Epithelial cell of proximal tubule (primary cell): ENCODE data around the gene PNPLA6. TPM values are rescaled to one million over a fixed set of nuclear protein-coding genes. Genes with fewer than 3 reads are reported as not detected.

Experiments
- DNase-seq: peaks from one replicate; pipeline ENCODE4 v3.0.0-alpha.2; 2011; ENCODE audit warnings: low read depth
- H3K4me3 ChIP-seq: 2 replicates; pipeline ENCODE4 v1.5.1; 2011; ENCODE audit warnings: low read depth, mild to moderate bottlenecking, low read length
- total RNA-seq: library from RNA; depleted of rRNA; stranded (reverse); fragments of >200 nt; gene quantifications from 2 replicates; pipeline ENCODE4 v1.2.3, GENCODE V29; 2015
- TF ChIP-seq, protein P1 (sequence below): conservative IDR thresholded peaks from 2 replicates; pipeline ENCODE4 v1.5.1; 2012; ENCODE audit warnings: low read depth, mild to moderate bottlenecking, low read length

The PNPLA6 gene
- total RNA-seq, 1 donor from 2014 or later = 129 TPM

DNA sequence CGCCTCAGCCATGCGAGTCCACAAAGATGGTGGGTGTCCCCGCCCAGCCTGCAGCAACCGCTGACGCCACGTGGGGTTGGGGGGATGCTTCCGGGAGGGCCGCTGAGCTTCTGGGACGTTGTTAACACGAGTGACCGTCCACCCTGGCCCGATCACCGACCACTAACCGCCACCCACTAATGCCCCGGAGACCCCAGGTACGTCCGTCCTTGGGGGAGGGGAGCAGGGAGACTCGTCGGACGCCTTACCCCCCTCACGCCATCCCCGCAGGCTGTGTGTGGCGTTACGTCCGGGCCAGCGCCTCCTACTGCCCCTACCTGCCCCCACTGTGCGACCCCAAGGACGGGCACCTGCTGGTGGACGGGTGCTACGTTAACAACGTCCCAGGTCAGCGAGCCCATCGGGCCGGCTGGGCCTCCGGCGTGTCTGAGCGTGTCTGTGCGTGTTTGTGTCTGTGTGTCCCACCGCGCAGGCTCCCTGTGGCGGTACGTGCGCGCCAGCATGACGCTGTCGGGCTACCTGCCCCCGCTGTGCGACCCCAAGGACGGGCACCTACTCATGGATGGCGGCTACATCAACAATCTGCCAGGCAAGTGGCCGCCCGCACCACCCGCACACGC is 21.3 kb downstream of the PNPLA6 start:
- no peak for DNase-seq
- H3K4me3 ChIP-seq = no peak overlapping the region
- TF ChIP-seq, protein P1, sequence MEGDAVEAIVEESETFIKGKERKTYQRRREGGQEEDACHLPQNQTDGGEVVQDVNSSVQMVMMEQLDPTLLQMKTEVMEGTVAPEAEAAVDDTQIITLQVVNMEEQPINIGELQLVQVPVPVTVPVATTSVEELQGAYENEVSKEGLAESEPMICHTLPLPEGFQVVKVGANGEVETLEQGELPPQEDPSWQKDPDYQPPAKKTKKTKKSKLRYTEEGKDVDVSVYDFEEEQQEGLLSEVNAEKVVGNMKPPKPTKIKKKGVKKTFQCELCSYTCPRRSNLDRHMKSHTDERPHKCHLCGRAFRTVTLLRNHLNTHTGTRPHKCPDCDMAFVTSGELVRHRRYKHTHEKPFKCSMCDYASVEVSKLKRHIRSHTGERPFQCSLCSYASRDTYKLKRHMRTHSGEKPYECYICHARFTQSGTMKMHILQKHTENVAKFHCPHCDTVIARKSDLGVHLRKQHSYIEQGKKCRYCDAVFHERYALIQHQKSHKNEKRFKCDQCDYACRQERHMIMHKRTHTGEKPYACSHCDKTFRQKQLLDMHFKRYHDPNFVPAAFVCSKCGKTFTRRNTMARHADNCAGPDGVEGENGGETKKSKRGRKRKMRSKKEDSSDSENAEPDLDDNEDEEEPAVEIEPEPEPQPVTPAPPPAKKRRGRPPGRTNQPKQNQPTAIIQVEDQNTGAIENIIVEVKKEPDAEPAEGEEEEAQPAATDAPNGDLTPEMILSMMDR = no peak

DNA sequence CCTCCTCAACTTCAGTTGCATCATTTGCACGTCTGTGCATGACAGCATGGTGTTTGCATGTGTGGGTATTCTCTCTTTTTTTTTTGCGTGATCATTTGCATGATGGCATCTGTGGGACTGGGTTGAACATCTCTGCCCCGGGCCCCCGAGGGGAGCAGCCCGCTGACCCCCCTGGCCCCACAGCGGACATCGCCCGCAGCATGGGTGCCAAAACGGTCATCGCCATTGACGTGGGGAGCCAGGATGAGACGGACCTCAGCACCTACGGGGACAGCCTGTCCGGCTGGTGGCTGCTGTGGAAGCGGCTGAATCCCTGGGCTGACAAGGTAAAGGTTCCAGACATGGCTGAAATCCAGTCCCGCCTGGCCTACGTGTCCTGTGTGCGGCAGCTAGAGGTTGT is 23.1 kb downstream of the PNPLA6 start:
- TF ChIP-seq, protein P1 = no peak
- DNase-seq = no peak
- no peak overlapping the region for H3K4me3 ChIP-seq

DNA sequence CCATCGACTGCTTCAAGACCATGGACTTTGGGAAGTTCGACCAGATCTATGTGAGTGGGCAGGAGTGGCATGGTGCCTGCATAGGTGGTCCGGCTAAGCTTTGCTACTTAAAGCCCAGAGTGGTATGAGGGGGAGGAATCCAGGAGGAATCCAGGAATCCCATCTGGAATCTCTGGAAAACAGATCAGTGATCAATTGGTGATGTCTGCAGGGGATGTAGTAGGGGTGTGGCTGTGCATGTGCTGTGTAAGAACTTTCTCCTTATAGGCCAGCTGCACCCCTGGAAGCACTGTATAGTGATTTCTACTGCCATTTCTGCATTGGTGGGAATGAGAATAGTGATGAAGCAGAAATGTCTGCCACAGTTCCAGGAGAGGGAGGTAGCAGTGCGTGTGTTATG is 23.6 kb downstream of the PNPLA6 start:
- DNase-seq = no peak
- TF ChIP-seq, protein P1 = no peak
- H3K4me3 ChIP-seq = no peak overlapping the region

DNA sequence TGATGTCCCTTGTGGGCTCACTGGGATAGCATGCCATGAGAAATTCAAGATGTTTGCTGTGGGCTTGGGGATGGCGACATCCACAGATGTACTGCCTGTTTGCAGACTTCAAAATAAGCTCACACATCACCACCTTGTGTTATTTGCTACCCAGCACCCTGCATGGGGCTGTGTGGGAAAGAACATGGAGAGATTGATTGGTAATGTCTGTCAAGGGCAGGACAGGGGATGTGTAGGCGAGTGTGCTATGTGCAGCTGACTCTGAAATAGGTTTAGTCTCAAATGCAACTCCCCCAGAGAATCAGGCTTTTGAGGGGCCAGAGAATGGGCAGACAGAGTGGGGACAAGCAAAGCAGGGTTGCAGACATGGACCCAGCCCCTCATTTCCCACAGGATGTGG is 24.7 kb downstream of the PNPLA6 start:
- no peak for DNase-seq
- H3K4me3 ChIP-seq = no peak overlapping the region
- TF ChIP-seq, protein P1 = no peak

DNA sequence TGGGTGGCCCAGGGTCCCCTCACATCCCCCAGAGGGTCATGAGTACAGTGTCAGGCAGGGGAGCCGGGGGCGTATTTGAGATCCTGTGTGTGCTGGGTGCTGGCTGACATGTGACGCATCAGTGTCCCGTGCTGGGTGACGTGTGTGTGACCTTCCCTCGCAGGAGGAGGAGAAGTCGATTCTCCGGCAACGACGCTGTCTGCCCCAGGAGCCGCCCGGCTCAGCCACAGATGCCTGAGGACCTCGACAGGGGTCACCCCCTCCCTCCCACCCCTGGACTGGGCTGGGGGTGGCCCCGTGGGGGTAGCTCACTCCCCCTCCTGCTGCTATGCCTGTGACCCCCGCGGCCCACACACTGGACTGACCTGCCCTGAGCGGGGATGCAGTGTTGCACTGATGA is 25.8 kb downstream of the PNPLA6 start:
- no peak for DNase-seq
- TF ChIP-seq, protein P1 = no peak
- H3K4me3 ChIP-seq = no peak overlapping the region

DNA sequence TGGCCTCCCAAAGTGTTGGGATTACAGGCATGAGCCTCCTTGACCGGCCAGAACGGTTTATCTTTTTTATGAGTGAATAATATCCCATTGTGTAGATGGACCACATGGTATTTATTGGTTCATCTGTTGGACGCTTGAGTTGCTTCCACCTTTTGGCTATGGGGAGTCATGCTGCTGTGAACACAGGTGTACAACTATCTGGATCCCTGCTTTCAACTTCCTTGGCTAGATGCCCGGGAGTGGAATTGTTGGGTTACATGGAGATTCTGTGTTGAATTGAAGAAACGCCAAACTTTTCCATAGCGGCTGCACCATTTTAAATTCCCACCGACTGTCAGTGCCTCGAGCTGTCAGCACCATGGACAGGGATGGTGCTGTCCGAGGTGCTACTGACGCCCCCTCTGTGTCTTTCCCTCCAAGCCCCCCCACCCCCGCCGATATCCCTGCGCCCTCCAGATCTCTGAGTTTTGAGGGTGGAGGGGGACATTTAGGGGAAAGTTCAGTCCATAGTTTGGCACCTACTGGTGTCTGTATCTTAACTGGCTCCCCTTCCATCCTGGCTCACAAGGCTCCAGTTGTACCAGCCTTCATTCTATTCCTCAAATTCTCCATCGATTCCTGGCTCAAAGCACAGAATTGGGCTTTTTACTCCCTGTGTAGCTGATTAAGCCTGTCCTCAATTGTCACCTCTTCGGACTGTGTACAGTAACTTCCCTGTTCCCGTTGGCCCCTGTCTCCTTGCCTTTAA is 27.3 kb downstream of the PNPLA6 start:
- TF ChIP-seq, protein P1 = no peak
- no peak for DNase-seq
- H3K4me3 ChIP-seq = no peak overlapping the region

DNA sequence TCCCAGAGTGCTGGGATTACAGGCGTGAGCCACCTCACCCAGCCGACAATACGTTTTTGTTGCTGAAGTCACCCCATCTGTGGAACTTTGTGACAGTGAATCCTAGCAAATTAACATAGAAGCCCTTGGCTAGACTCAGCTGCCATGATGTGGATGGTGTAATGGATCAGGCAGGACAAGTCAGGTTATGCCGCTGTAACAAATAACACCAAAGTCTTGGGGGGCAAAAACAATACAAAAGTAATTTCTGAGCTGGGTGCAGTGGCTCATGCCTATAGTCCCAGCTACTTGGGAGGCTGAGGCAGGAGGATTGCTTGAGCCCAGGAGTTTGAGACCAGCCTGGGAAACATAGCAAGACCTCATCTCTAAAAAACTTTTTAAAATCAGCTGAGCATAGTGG is 29.3 kb downstream of the PNPLA6 start:
- TF ChIP-seq, protein P1 = no peak
- H3K4me3 ChIP-seq = no peak overlapping the region
- no peak for DNase-seq
